Karpas-422 (cell line): ENCODE data around the gene MKRN3. TPM values are rescaled to one million over a fixed set of nuclear protein-coding genes. Genes with fewer than 3 reads are reported as not detected.

ENCODE experiments used
- DNase-seq: peaks from one replicate; pipeline ENCODE4 v3.0.0-alpha.2; 2015
- H2AFZ ChIP-seq: fragments of 200-600 bp; sonication (generic); 2 replicates; pipeline ENCODE4 v1.6.1; 2014; ENCODE audit warnings: antibody characterized with exemption, low read length, mixed read lengths
- H3K27ac ChIP-seq: fragments of 200-600 bp; sonication (generic); 2 replicates; pipeline ENCODE4 v1.5.1; 2014; ENCODE audit warnings: mild to moderate bottlenecking, low read length, moderate library complexity
- H3K27me3 ChIP-seq: fragments of 200-600 bp; sonication (generic); 2 replicates; pipeline ENCODE4 v1.6.1; 2014; ENCODE audit warnings: low read length, mixed read lengths
- H3K36me3 ChIP-seq: fragments of 200-600 bp; sonication (generic); 2 replicates; pipeline ENCODE4 v1.6.1; 2014; ENCODE audit warnings: low read length, mixed read lengths; ENCODE audit not compliant: insufficient read depth
- H3K4me1 ChIP-seq: fragments of 200-600 bp; sonication (generic); 2 replicates; pipeline ENCODE4 v1.6.1; 2014; ENCODE audit warnings: mild to moderate bottlenecking, low read length, mixed read lengths
- H3K4me2 ChIP-seq: fragments of 200-600 bp; sonication (generic); 2 replicates; pipeline ENCODE4 v1.6.1; 2014; ENCODE audit warnings: low read length, low read depth, mild to moderate bottlenecking; ENCODE audit not compliant: poor library complexity, severe bottlenecking
- H3K4me3 ChIP-seq: fragments of 200-600 bp; sonication (generic); 2 replicates; pipeline ENCODE4 v1.5.1; 2014; ENCODE audit warnings: mild to moderate bottlenecking, antibody characterized with exemption, low read length, mixed read lengths
- H3K79me2 ChIP-seq: fragments of 200-600 bp; sonication (generic); 2 replicates; pipeline ENCODE4 v1.6.1; 2014; ENCODE audit warnings: mild to moderate bottlenecking, low read length, mixed read lengths
- H3K9ac ChIP-seq: fragments of 200-600 bp; sonication (generic); 2 replicates; pipeline ENCODE4 v1.6.0; 2014; ENCODE audit warnings: low read length
- H3K9me2 ChIP-seq: fragments of 200-600 bp; sonication (generic), shearing (Covaris generic); replicated peaks from 2 replicates; pipeline ENCODE4 v1.6.0; 2014; ENCODE audit warnings: mild to moderate bottlenecking, low read length, moderate library complexity; ENCODE audit not compliant: insufficient read depth
- H3K9me3 ChIP-seq: fragments of 300-700, 200-600 bp; sonication (generic); 2 replicates; pipeline ENCODE4 v1.6.1; 2014; ENCODE audit warnings: low read length, mixed read lengths
- H4K20me1 ChIP-seq: fragments of 200-600 bp; sonication (generic); 2 replicates; pipeline ENCODE4 v1.6.1; 2014; ENCODE audit warnings: mild to moderate bottlenecking, antibody characterized with exemption, low read length, low read depth; ENCODE audit not compliant: insufficient read depth
- total RNA-seq: library from RNA; depleted of rRNA; stranded (reverse); fragments of >200 nt; shearing (Covaris generic); gene quantifications from 2 replicates; pipeline ENCODE4 v1.2.3, GENCODE V29; 2014; ENCODE audit warnings: low replicate concordance; rRNA removed

Gene MKRN3
- 10.5 and 17.2 TPM in 2 replicates for total RNA-seq

DNA sequence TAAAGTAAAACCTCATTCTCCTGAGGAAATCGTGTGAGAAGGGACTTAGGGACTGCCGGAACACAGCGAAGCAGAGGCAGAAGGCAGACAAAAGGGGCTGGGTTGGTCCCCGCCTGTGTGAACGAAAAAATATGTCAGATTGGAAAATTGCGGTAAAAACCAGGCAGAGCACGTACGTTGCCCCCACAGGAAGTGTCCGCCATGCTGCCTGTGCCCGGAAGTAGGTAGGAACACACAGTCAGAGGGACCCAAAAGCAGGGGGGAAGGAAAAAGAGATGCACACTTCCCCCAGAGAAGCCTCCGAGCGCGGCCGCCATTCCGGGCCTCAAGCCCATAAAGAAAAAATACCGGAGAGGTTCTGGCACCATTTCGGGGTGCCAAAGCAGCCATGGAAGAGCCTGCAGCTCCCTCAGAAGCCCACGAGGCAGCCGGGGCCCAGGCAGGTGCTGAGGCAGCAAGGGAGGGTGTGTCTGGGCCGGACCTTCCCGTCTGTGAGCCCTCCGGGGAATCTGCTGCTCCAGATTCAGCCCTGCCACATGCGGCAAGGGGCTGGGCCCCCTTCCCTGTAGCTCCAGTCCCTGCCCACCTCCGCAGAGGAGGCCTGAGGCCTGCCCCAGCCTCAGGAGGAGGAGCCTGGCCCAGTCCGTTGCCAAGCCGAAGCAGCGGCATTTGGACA lies at the start of gene MKRN3:
Gene MKRN3 (plus strand): TSS at position 280 of the 676 bp plus-strand sequence. CDS start 109 bp downstream, at position 389.
- H2AFZ ChIP-seq, result peak within 1 kb of the TSS; percentile 76

DNA sequence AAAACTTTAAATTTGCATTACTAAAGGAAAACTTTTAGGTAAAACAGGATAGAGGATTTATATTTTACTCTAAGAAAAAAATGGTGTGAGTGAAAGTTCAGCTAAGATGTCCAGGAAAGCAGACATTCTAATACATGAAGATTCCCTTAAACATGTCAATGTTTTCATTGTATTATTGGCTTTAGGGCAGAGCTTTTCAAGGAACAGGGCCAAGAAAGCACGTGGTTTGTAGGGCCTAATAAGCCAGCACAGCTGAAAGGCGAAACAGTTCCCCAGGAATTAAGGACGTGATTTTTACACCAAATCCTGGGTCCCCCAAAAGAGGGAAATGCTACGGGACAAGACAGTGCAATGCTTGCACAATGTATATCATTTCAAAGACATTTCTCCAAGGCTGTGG lies 48.6 kb upstream of the MKRN3 start:
- DNase-seq, result no peak
- Histone ChIP-seq H3K27me3 (no peaks in the 10 kb centered on the region), H3K9ac (no peak overlapping the region), H3K36me3 (no peaks in the 10 kb centered on the region), H4K20me1 (no peaks in the 10 kb centered on the region), H3K4me1 (no peaks in the 10 kb centered on the region), H3K4me3 (no peak overlapping the region), H3K9me2 (no peaks in the 10 kb centered on the region), H3K79me2 (no peaks in the 10 kb centered on the region), H3K4me2 (no peak overlapping the region), H3K27ac (no peak overlapping the region), H2AFZ (no peak overlapping the region), H3K9me3 (no peaks in the 10 kb centered on the region)

More for the DNA sequence above, at the start of gene MKRN3:
- H3K27me3 ChIP-seq, result no peaks in the 10 kb centered on the region
- H3K79me2 ChIP-seq, result peaks cover 50% of the 10 kb centered on the region
- no peaks in the 10 kb centered on the region for H3K9me2 ChIP-seq
- peaks cover 6% of the 10 kb centered on the region; the same call in 1 of the 2 replicates for H4K20me1 ChIP-seq
- DNase-seq, result peak; percentile 91
- H3K27ac ChIP-seq, result peak within 1 kb of the TSS; percentile 80
- peak within 1 kb of the TSS; percentile 89 for H3K4me3 ChIP-seq
- peak within 1 kb of the TSS; percentile 98 for H3K9ac ChIP-seq
- peak within 1 kb of the TSS; percentile 57 for H3K4me2 ChIP-seq
- H3K36me3 ChIP-seq, result peaks cover 9% of the 10 kb centered on the region; the same call in 1 of the 2 replicates
- peaks cover 42% of the 10 kb centered on the region for H3K4me1 ChIP-seq
- peaks cover 2% of the 10 kb centered on the region; the same call in 1 of the 2 replicates for H3K9me3 ChIP-seq

DNA sequence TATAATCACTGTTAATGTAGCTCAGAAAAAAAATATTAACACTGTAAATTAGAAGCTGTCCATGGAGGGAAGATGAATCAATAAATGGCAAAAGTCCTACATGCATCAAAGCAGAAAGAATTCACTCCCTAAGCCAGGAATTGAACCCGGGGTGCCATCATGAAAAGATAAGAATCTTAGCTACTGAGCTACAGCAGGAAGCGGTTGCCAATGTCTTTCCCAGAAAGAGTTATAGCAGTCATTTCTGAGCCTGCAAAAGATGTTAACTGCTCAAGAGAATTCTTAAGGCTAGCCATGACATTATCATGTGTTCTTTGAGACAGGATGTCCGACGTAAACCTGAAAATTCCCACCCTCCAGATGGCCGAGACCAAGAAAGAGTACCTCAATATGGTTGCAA lies 47.4 kb upstream of the MKRN3 start:
- H3K27ac ChIP-seq, result no peak overlapping the region
- H2AFZ ChIP-seq, result no peak overlapping the region
- H4K20me1 ChIP-seq, result no peaks in the 10 kb centered on the region

DNA sequence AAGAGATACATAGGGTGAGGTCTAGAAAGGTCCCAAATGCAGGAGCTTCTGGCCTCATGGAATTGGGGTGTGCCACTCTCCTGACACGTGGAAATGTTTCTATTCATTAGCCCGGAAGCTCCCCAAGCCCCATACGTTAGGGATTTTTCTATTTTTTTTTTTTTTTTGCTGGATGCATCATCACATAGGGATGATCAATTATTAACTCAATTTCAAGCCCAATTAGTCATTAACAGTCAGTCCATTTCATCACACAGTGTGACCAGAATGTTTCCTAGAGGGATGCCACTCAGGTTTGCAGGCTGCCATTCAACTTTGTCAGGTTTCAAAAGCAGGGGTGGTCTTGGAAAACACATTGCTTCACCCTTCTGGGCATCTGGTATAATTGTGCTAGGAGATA lies 40.7 kb upstream of the MKRN3 start:
- H3K27me3 ChIP-seq, result no peaks in the 10 kb centered on the region; the same call in 1 of the 2 replicates
- no peaks in the 10 kb centered on the region for H4K20me1 ChIP-seq
- no peaks in the 10 kb centered on the region for H3K79me2 ChIP-seq
- no peak overlapping the region for H3K4me2 ChIP-seq
- H3K9ac ChIP-seq, result no peak overlapping the region
- no peaks in the 10 kb centered on the region for H3K36me3 ChIP-seq
- no peak for DNase-seq
- no peak overlapping the region for H3K27ac ChIP-seq
- no peak overlapping the region for H2AFZ ChIP-seq
- no peak overlapping the region for H3K4me3 ChIP-seq
- no peaks in the 10 kb centered on the region for H3K9me3 ChIP-seq
- no peaks in the 10 kb centered on the region for H3K4me1 ChIP-seq
- H3K9me2 ChIP-seq, result no peaks in the 10 kb centered on the region

More for the DNA sequence above, 47.4 kb upstream of the MKRN3 start:
- H3K4me2 ChIP-seq, result no peak overlapping the region
- H3K4me1 ChIP-seq, result no peaks in the 10 kb centered on the region
- no peaks in the 10 kb centered on the region for H3K9me2 ChIP-seq
- no peaks in the 10 kb centered on the region for H3K79me2 ChIP-seq
- no peaks in the 10 kb centered on the region for H3K9me3 ChIP-seq
- DNase-seq, result no peak
- no peaks in the 10 kb centered on the region for H3K27me3 ChIP-seq
- H3K4me3 ChIP-seq, result no peak overlapping the region
- no peaks in the 10 kb centered on the region for H3K36me3 ChIP-seq
- H3K9ac ChIP-seq, result no peak overlapping the region

DNA sequence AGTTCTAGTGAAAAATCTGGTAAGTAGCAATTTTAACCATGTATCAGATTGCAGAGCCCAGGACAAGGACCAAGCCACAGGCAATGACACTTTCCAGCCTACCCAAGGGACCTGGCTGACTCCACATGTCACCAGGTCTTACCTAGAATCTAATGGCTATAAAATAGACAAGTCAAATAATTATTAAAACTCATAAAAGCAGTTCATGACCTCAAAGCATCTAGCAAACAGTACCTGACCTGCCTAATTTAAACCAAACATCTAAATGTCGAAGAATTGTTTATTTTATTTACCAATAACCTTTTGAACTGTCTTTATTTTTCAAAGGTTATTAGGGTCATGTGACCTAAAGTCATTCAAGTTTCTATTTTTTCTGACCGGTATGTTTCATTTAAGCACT lies 35.6 kb upstream of the MKRN3 start:
- H3K9me2 ChIP-seq, result 0 out of 2 replicates have a peak, but pooled peaks cover 3% of the 10 kb centered on the region
- H4K20me1 ChIP-seq, result no peaks in the 10 kb centered on the region
- no peaks in the 10 kb centered on the region for H3K9me3 ChIP-seq
- H3K9ac ChIP-seq, result no peak overlapping the region
- H3K79me2 ChIP-seq, result no peaks in the 10 kb centered on the region
- H3K4me2 ChIP-seq, result no peak overlapping the region
- H3K27ac ChIP-seq, result no peak overlapping the region
- H3K4me1 ChIP-seq, result no peaks in the 10 kb centered on the region
- no peak overlapping the region for H3K4me3 ChIP-seq
- no peak overlapping the region for H2AFZ ChIP-seq
- DNase-seq, result no peak
- no peaks in the 10 kb centered on the region for H3K36me3 ChIP-seq
- no peaks in the 10 kb centered on the region; the same call in 1 of the 2 replicates for H3K27me3 ChIP-seq

DNA sequence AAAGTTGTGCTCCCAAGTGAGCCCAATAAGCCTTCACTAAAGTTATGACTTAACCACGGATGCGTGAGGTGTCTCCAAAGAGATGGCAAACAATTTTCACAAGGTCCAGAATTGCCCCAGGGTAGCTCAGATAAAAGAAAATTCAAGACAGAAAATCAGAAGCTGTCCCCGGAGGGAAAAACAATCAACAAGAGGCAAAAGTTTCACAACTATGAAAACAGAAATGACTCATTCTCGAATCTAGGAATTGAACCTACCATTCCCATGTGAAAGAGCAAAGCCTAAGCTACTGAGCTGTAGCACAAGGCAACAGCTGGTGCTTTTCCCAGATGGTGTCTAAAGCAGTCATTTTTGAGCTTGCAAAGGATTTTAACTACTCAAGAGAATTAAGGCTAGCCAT lies 33.5 kb upstream of the MKRN3 start:
- Histone ChIP-seq H3K9me3 (no peaks in the 10 kb centered on the region; the same call in 1 of the 2 replicates), H2AFZ (no peak overlapping the region), H4K20me1 (no peaks in the 10 kb centered on the region), H3K4me1 (no peaks in the 10 kb centered on the region), H3K27ac (no peak overlapping the region), H3K9me2 (0 out of 2 replicates have a peak, but pooled peaks cover 3% of the 10 kb centered on the region), H3K36me3 (no peaks in the 10 kb centered on the region), H3K4me2 (no peak overlapping the region), H3K4me3 (no peak overlapping the region), H3K79me2 (no peaks in the 10 kb centered on the region), H3K9ac (no peak overlapping the region), H3K27me3 (no peaks in the 10 kb centered on the region)
- no peak for DNase-seq

DNA sequence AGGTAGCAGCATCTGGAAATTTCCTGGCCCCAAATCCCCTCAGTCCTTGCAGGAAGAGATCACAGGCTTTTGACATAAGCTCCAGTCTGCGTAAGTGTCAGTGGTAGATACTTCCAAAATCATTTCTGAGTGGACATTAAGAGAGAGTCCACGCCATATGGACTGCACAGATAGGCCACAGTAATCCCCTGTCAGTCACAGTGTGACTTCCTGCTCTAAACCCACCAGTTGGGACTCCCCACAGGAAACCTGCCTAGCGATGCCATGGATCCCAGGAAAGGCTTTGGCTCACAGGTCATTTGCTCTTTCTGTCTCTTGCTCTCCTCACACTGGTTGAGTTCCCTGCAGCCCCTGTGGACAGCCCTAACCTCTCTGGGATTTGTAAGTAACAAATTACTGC lies 28.8 kb upstream of the MKRN3 start:
- no peak overlapping the region for H3K27ac ChIP-seq

DNA sequence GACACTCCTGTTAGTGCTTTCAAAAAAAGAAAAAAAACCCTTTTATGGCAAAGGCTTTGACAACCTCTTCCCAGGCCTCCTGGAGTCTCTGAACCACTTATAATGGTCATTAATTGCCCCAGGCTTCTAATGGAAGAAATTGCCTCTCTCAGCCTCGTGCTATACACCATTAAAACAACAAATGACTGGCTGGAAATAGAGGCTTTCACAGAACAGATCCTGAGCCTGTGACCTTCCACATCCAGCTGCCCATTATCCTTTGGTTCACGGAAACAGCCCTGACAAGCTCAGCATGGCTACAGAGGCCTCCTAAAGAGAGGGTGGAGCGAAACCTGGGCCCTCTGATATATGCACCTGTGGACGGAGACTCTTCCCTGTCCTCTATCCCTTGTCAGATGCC lies 26.8 kb upstream of the MKRN3 start:
- H3K9me2 ChIP-seq, result 0 out of 2 replicates have a peak, but pooled peaks cover 3% of the 10 kb centered on the region
- no peak overlapping the region for H3K4me3 ChIP-seq
- DNase-seq, result no peak
- H3K4me2 ChIP-seq, result no peak overlapping the region
- no peaks in the 10 kb centered on the region; the same call in 1 of the 2 replicates for H3K9me3 ChIP-seq
- no peak overlapping the region for H3K27ac ChIP-seq
- H3K9ac ChIP-seq, result no peak overlapping the region
- H2AFZ ChIP-seq, result no peak overlapping the region
- H3K27me3 ChIP-seq, result no peaks in the 10 kb centered on the region
- no peaks in the 10 kb centered on the region for H4K20me1 ChIP-seq
- H3K79me2 ChIP-seq, result no peaks in the 10 kb centered on the region
- H3K36me3 ChIP-seq, result no peaks in the 10 kb centered on the region
- H3K4me1 ChIP-seq, result no peaks in the 10 kb centered on the region

More for the DNA sequence above, 28.8 kb upstream of the MKRN3 start:
- Histone ChIP-seq H4K20me1 (no peaks in the 10 kb centered on the region), H3K9me3 (no peaks in the 10 kb centered on the region; the same call in 1 of the 2 replicates), H2AFZ (no peak overlapping the region), H3K4me2 (no peak overlapping the region), H3K9ac (no peak overlapping the region), H3K27me3 (no peaks in the 10 kb centered on the region), H3K4me1 (no peaks in the 10 kb centered on the region), H3K79me2 (no peaks in the 10 kb centered on the region), H3K36me3 (no peaks in the 10 kb centered on the region), H3K9me2 (0 out of 2 replicates have a peak, but pooled peaks cover 3% of the 10 kb centered on the region), H3K4me3 (no peak overlapping the region)
- DNase-seq, result no peak
